Trophoblast cell (in vitro differentiated cells and primary cell): Measurements from ENCODE around the gene SKAP1.

Source experiments
- DNase-seq, 2 donors: peaks; one replicate each; pipeline ENCODE4 v3.0.0-alpha.2; 2016
- H2AFZ ChIP-seq: 2 replicates; pipeline ENCODE4 v1.6.1; 2013; ENCODE audit warnings: low read length, moderate library complexity, mild to moderate bottlenecking; ENCODE audit not compliant: insufficient read depth, poor library complexity
- H2AK5ac ChIP-seq: 2 replicates; pipeline ENCODE4 v1.6.1; 2013; ENCODE audit warnings: mild to moderate bottlenecking, low read length
- H2BK120ac ChIP-seq: 2 replicates; pipeline ENCODE4 v1.6.1; 2013; ENCODE audit warnings: low read length, mild to moderate bottlenecking, moderate library complexity; ENCODE audit not compliant: insufficient read depth, poor library complexity
- H2BK12ac ChIP-seq: 2 replicates; pipeline ENCODE4 v1.6.1; 2013; ENCODE audit warnings: mild to moderate bottlenecking, low read length, moderate library complexity
- H2BK5ac ChIP-seq: 2 replicates; pipeline ENCODE4 v1.6.1; 2013; ENCODE audit warnings: low read length, low read depth, moderate library complexity, mild to moderate bottlenecking; ENCODE audit not compliant: poor library complexity
- H3K14ac ChIP-seq: 2 replicates; pipeline ENCODE4 v1.6.1; 2013; ENCODE audit warnings: mild to moderate bottlenecking, low read length
- H3K18ac ChIP-seq: 2 replicates; pipeline ENCODE4 v1.6.1; 2013; ENCODE audit warnings: mild to moderate bottlenecking, low read length
- H3K23ac ChIP-seq: 2 replicates; pipeline ENCODE4 v1.6.1; 2013; ENCODE audit warnings: low read length
- H3K27ac ChIP-seq: 2 replicates; pipeline ENCODE4 v1.5.1; 2013; ENCODE audit warnings: low read depth, mild to moderate bottlenecking, inconsistent platforms, low read length, moderate library complexity
- H3K27me3 ChIP-seq: 2 replicates; pipeline ENCODE4 v1.6.1; 2013; ENCODE audit warnings: inconsistent platforms, mild to moderate bottlenecking, low read length, moderate library complexity; ENCODE audit not compliant: insufficient read depth
- H3K36me3 ChIP-seq, 2 experiments: 1 replicate in 1 of 2; 2 replicates in 1 of 2; pipeline ENCODE4 v1.6.1; 2013; ENCODE audit warnings: low read length in 2 of 2, mild to moderate bottlenecking in 2 of 2, moderate library complexity in 1 of 2; ENCODE audit not compliant: insufficient read depth in 2 of 2, control insufficient read depth in 1 of 2
- H3K4ac ChIP-seq: 2 replicates; pipeline ENCODE4 v1.6.1; 2013; ENCODE audit warnings: low read depth, mild to moderate bottlenecking, low read length, moderate library complexity
- H3K4me1 ChIP-seq, 2 experiments: 1 replicate in 1 of 2; 2 replicates in 1 of 2; pipeline ENCODE4 v1.6.1; 2013; ENCODE audit warnings: low read length in 2 of 2, mild to moderate bottlenecking in 2 of 2, moderate library complexity in 1 of 2; ENCODE audit not compliant: insufficient read depth in 2 of 2, control insufficient read depth in 1 of 2
- H3K4me2 ChIP-seq: 2 replicates; pipeline ENCODE4 v1.6.1; 2013; ENCODE audit warnings: inconsistent platforms, mild to moderate bottlenecking, low read length, moderate library complexity
- H3K4me3 ChIP-seq: 2 replicates; pipeline ENCODE4 v1.5.1; 2013; ENCODE audit warnings: mild to moderate bottlenecking, low read depth, low read length, inconsistent platforms
- H3K79me1 ChIP-seq: one replicate; pipeline ENCODE4 v1.6.1; 2013; ENCODE audit warnings: low read length
- H3K79me2 ChIP-seq: 2 replicates; pipeline ENCODE4 v1.6.1; 2013; ENCODE audit warnings: low read length, mild to moderate bottlenecking; ENCODE audit not compliant: control insufficient read depth, insufficient read depth, poor library complexity
- H3K9ac ChIP-seq: 2 replicates; pipeline ENCODE4 v1.6.1; 2013; ENCODE audit warnings: mild to moderate bottlenecking, low read length
- H3K9me3 ChIP-seq: 2 replicates; pipeline ENCODE4 v1.6.1; 2013; ENCODE audit warnings: low read depth, mild to moderate bottlenecking, control low read depth, inconsistent platforms, low read length; ENCODE audit not compliant: insufficient read depth
- H4K12ac ChIP-seq: 2 replicates; pipeline ENCODE4 v1.6.1; 2013; ENCODE audit warnings: low read depth, mild to moderate bottlenecking, low read length, moderate library complexity
- H4K8ac ChIP-seq: 2 replicates; pipeline ENCODE4 v1.6.1; 2013; ENCODE audit warnings: low read depth, mild to moderate bottlenecking, low read length, moderate library complexity
- H4K91ac ChIP-seq: one replicate; pipeline ENCODE4 v1.6.1; 2013; ENCODE audit warnings: low read depth, mild to moderate bottlenecking, low read length, moderate library complexity
- WGBS: extraction: QIAGEN DNeasy Blood & Tissue Kit; methylation state at CpG from one replicate; pipeline ENCODE4 v1.1.7; 2013; ENCODE audit warnings: missing lambda C conversion rate; ENCODE audit not compliant: insufficient read length, insufficient coverage; ENCODE audit errors: extremely low coverage; 5-methylcytosine and 5-hydroxymethylcytosine counted together

The SKAP1 gene

GRCh38 chr17:48215583-48216139, 214.4 kb downstream of the SKAP1 start:
- Histone ChIP-seq H2AK5ac (no peak overlapping the region), H3K18ac (no peak overlapping the region), H2BK120ac (no peak overlapping the region), H4K8ac (no peak overlapping the region), H3K27me3 (no peaks in the 10 kb centered on the region), H4K12ac (no peak overlapping the region), H4K91ac (no peak overlapping the region), H3K27ac (no peak overlapping the region), H3K9me3 (no peaks in the 10 kb centered on the region), H3K36me3 (no peaks in the 10 kb centered on the region), H3K4me1 (no peaks in the 10 kb centered on the region), H3K4me3 (no peak overlapping the region), H3K79me1 (no peaks in the 10 kb centered on the region), H3K23ac (no peak overlapping the region), H3K4me2 (no peak overlapping the region), H3K79me2 (no peaks in the 10 kb centered on the region), H2BK5ac (no peak overlapping the region), H2AFZ (no peak overlapping the region), H3K14ac (no peak overlapping the region), H3K4ac (no peak overlapping the region), H3K9ac (no peak overlapping the region), H2BK12ac (no peak overlapping the region)
- no peak for DNase-seq
- no CpG with 5 or more reads among the region's 1 CpG for WGBS

GRCh38 chr17:48213797-48214196, 216.2 kb downstream of the SKAP1 start:
- no peak overlapping the region for H3K4me2 ChIP-seq
- H4K91ac ChIP-seq: no peak overlapping the region
- DNase-seq: no peak
- no peak overlapping the region for H3K23ac ChIP-seq
- H3K27ac ChIP-seq: no peak overlapping the region
- H3K9me3 ChIP-seq: no peaks in the 10 kb centered on the region
- no peak overlapping the region for H2AK5ac ChIP-seq
- no peak overlapping the region for H3K4ac ChIP-seq
- H2BK5ac ChIP-seq: no peak overlapping the region
- no peaks in the 10 kb centered on the region for H3K79me1 ChIP-seq
- H2BK120ac ChIP-seq: no peak overlapping the region
- WGBS: no CpG with 5 or more reads among the region's 2 CpGs
- no peak overlapping the region for H3K14ac ChIP-seq
- H2BK12ac ChIP-seq: no peak overlapping the region
- H4K12ac ChIP-seq: no peak overlapping the region
- no peak overlapping the region for H3K4me3 ChIP-seq
- H3K9ac ChIP-seq: no peak overlapping the region
- H2AFZ ChIP-seq: no peak overlapping the region
- H3K79me2 ChIP-seq: no peaks in the 10 kb centered on the region
- no peaks in the 10 kb centered on the region for H3K36me3 ChIP-seq
- no peaks in the 10 kb centered on the region for H3K4me1 ChIP-seq
- no peaks in the 10 kb centered on the region for H3K27me3 ChIP-seq
- H4K8ac ChIP-seq: no peak overlapping the region
- H3K18ac ChIP-seq: no peak overlapping the region

GRCh38 chr17:48211787-48212186, 218.2 kb downstream of the SKAP1 start:
- no peak overlapping the region for H3K4ac ChIP-seq
- no peaks in the 10 kb centered on the region for H3K9me3 ChIP-seq
- H2BK12ac ChIP-seq: no peak overlapping the region
- H2AK5ac ChIP-seq: no peak overlapping the region
- no peak overlapping the region for H2AFZ ChIP-seq
- H3K4me1 ChIP-seq: no peaks in the 10 kb centered on the region
- no peak overlapping the region for H4K8ac ChIP-seq
- no CpG with 5 or more reads among the region's 4 CpGs for WGBS
- no peaks in the 10 kb centered on the region for H3K36me3 ChIP-seq
- H3K27ac ChIP-seq: no peak overlapping the region
- no peaks in the 10 kb centered on the region for H3K27me3 ChIP-seq
- no peak overlapping the region for H4K91ac ChIP-seq
- H4K12ac ChIP-seq: no peak overlapping the region
- H3K79me1 ChIP-seq: no peaks in the 10 kb centered on the region
- H3K18ac ChIP-seq: no peak overlapping the region
- no peak overlapping the region for H3K14ac ChIP-seq
- DNase-seq: no peak
- H3K9ac ChIP-seq: no peak overlapping the region
- H2BK120ac ChIP-seq: no peak overlapping the region
- H3K23ac ChIP-seq: no peak overlapping the region
- no peaks in the 10 kb centered on the region for H3K79me2 ChIP-seq
- no peak overlapping the region for H3K4me2 ChIP-seq
- H2BK5ac ChIP-seq: no peak overlapping the region
- no peak overlapping the region for H3K4me3 ChIP-seq

GRCh38 chr17:48211011-48211410, 219.0 kb downstream of the SKAP1 start:
- no peak overlapping the region for H2AFZ ChIP-seq
- no peak overlapping the region for H3K9ac ChIP-seq
- no peak overlapping the region for H3K23ac ChIP-seq
- H3K4me1 ChIP-seq: no peaks in the 10 kb centered on the region
- no peak overlapping the region for H3K4ac ChIP-seq
- H3K36me3 ChIP-seq: no peaks in the 10 kb centered on the region
- H2AK5ac ChIP-seq: no peak overlapping the region
- H3K4me2 ChIP-seq: no peak overlapping the region
- H2BK12ac ChIP-seq: no peak overlapping the region
- H3K79me2 ChIP-seq: no peaks in the 10 kb centered on the region
- no peak overlapping the region for H4K12ac ChIP-seq
- no peak overlapping the region for H2BK120ac ChIP-seq
- H4K91ac ChIP-seq: no peak overlapping the region
- H4K8ac ChIP-seq: no peak overlapping the region
- no peak for DNase-seq
- no peak overlapping the region for H3K14ac ChIP-seq
- H3K9me3 ChIP-seq: no peaks in the 10 kb centered on the region
- no peak overlapping the region for H2BK5ac ChIP-seq
- H3K27ac ChIP-seq: no peak overlapping the region
- H3K4me3 ChIP-seq: no peak overlapping the region
- H3K79me1 ChIP-seq: no peaks in the 10 kb centered on the region
- H3K27me3 ChIP-seq: no peaks in the 10 kb centered on the region
- no peak overlapping the region for H3K18ac ChIP-seq
